Measurements from ENCODE around the gene PREX1. TPM values are rescaled to one million over a fixed set of nuclear protein-coding genes. Genes with fewer than 3 reads are reported as not detected.

PREX1 gene
- total and polyA plus RNA-seq, 2 donors (not counting 3 experiments of a cell fraction or from before 2014, with no cell fraction given): 51.3 to 72.9 TPM

GRCh38 chr20:48760403-48760983, 67.3 kb downstream of the PREX1 start:
- dilution Hi-C loops (cut with MboI; ENCODE audit: extremely low pct_ligation_motif_present, low sequenced_read_pairs) (no loop called here), intact Hi-C loops (cut with micrococcal nuclease) (loop anchor here (2.0 to 10.0 kb wide), 2 partner anchors 38 to 144 kb away; no protein-coding TSS in a partner anchor)
- H3K9me3 ChIP-seq (replicated peaks; ENCODE audit: control insufficient read depth, insufficient read depth, low read length): no peaks in the 10 kb centered on the region
- H3K9ac ChIP-seq (replicated peaks; ENCODE audit: extremely low read depth, insufficient read depth, low read length): no peak overlapping the region
- no peaks in the 10 kb centered on the region for H3K9me1 ChIP-seq (replicated peaks; ENCODE audit: control insufficient read depth, extremely low read depth, insufficient read depth, low read length)
- FAIRE-seq: peak; percentile 97
- no peak overlapping the region for H3K4me3 ChIP-seq (replicated peaks in 1 of 3; ENCODE audit: insufficient read depth in 1 of 3, low read depth in 1 of 3, low read length in 3 of 3)
- no peak for TF ChIP-seq MYC (IDR thresholded peaks at IDR 0.05; ENCODE audit: low read depth, low read length)
- peak; percentile 75 for TF ChIP-seq MAX (IDR thresholded peaks at IDR 0.05; ENCODE audit: insufficient read depth, insufficient read length)
- TF ChIP-seq FOS (IDR thresholded peaks at IDR 0.05; ENCODE audit: borderline replicate concordance, insufficient read depth, low read length): peak; percentile 68
- peak; percentile 43 for TF ChIP-seq JUN (IDR thresholded peaks at IDR 0.05; ENCODE audit: borderline replicate concordance, insufficient read depth, insufficient read length, low read depth)
- DNase-seq (ENCODE audit: low read depth, low spot score): peak; percentile 84
- POLR2A ChIA-PET: no interaction called here
- H3K4me2 ChIP-seq (ENCODE audit: insufficient read depth, low read length): peak overlapping the region; percentile 36
- H3K27me3 ChIP-seq (ENCODE audit: control insufficient read depth in 2 of 2, insufficient read depth in 2 of 2, low read length in 2 of 2): no peaks in the 10 kb centered on the region
- peaks cover 47% of the 10 kb centered on the region for H3K4me1 ChIP-seq (ENCODE audit: control insufficient read depth, extremely low read depth, insufficient read depth, low read length)
- no peaks in the 10 kb centered on the region for H4K20me1 ChIP-seq (replicated peaks; ENCODE audit: control insufficient read depth, extremely low read depth, insufficient read depth, low read length)
- H3K36me3 ChIP-seq (ENCODE audit: control insufficient read depth in 2 of 2, extremely low read depth in 1 of 2, insufficient read depth in 2 of 2, low read length in 2 of 2): no peaks in the 10 kb centered on the region
- peak overlapping the region; percentile 80 for H3K27ac ChIP-seq (ENCODE audit: insufficient read depth, low read depth, low read length)
- no peak overlapping the region for H2AFZ ChIP-seq (ENCODE audit: low read depth, low read length)
- H3K79me2 ChIP-seq (ENCODE audit: control insufficient read depth, insufficient read depth, low read length): peaks cover 91% of the 10 kb centered on the region
- no TSS peak for BruUV-seq (replicated peaks)
- CTCF ChIA-PET: interaction anchor here (1.0 to 2.0 kb wide), 6 partner anchors 9 to 103 kb away, joined by 3 to 4 read pairs (median 3); no protein-coding TSS in a partner anchor

GRCh38 chr20:48759631-48760245, 68.1 kb downstream of the PREX1 start:
- no peak overlapping the region for H3K4me3 ChIP-seq (replicated peaks in 1 of 3; ENCODE audit: insufficient read depth in 1 of 3, low read depth in 1 of 3, low read length in 3 of 3)
- H3K27me3 ChIP-seq (ENCODE audit: control insufficient read depth in 2 of 2, insufficient read depth in 2 of 2, low read length in 2 of 2): no peaks in the 10 kb centered on the region
- dilution Hi-C loops (cut with MboI; ENCODE audit: extremely low pct_ligation_motif_present, low sequenced_read_pairs): no loop called here
- no peak for DNase-seq (ENCODE audit: low read depth, low spot score)
- H2AFZ ChIP-seq (ENCODE audit: low read depth, low read length): no peak overlapping the region
- peaks cover 47% of the 10 kb centered on the region for H3K4me1 ChIP-seq (ENCODE audit: control insufficient read depth, extremely low read depth, insufficient read depth, low read length)
- H3K4me2 ChIP-seq (ENCODE audit: insufficient read depth, low read length): peak overlapping the region; percentile 36
- H4K20me1 ChIP-seq (replicated peaks; ENCODE audit: control insufficient read depth, extremely low read depth, insufficient read depth, low read length): no peaks in the 10 kb centered on the region
- no peak for TF ChIP-seq EZH2 (IDR thresholded peaks at IDR 0.05; ENCODE audit: borderline replicate concordance, low read depth, low read length, severe bottlenecking)
- no peak for TF ChIP-seq JUN (IDR thresholded peaks at IDR 0.05; ENCODE audit: borderline replicate concordance, insufficient read depth, insufficient read length, low read depth)
- FAIRE-seq: peak; percentile 4
- H3K79me2 ChIP-seq (ENCODE audit: control insufficient read depth, insufficient read depth, low read length): peaks cover 89% of the 10 kb centered on the region
- no peaks in the 10 kb centered on the region for H3K9me3 ChIP-seq (replicated peaks; ENCODE audit: control insufficient read depth, insufficient read depth, low read length)
- no peak overlapping the region for H3K9ac ChIP-seq (replicated peaks; ENCODE audit: extremely low read depth, insufficient read depth, low read length)
- H3K27ac ChIP-seq (ENCODE audit: insufficient read depth, low read depth, low read length): peak overlapping the region; percentile 80
- BruUV-seq (replicated peaks): no TSS peak
- ChIA-PET POLR2A (no interaction called here), CTCF (interaction anchor here (0.6 to 2.0 kb wide), 7 partner anchors 8 to 145 kb away, joined by 3 to 4 read pairs (median 3); no protein-coding TSS in a partner anchor)
- no peaks in the 10 kb centered on the region for H3K36me3 ChIP-seq (ENCODE audit: control insufficient read depth in 2 of 2, extremely low read depth in 1 of 2, insufficient read depth in 2 of 2, low read length in 2 of 2)
- no peaks in the 10 kb centered on the region for H3K9me1 ChIP-seq (replicated peaks; ENCODE audit: control insufficient read depth, extremely low read depth, insufficient read depth, low read length)
- intact Hi-C loops (cut with micrococcal nuclease): loop anchor here (2.0 to 10.0 kb wide), 2 partner anchors 37 to 145 kb away; no protein-coding TSS in a partner anchor
